A549 (cell line): ENCODE results near the gene IRAK1. TPM values are rescaled to one million over a fixed set of nuclear protein-coding genes. Genes with fewer than 3 reads are reported as not detected.

Source experiments
- ATAC-seq, 2 experiments: fragments of 200-7000 bp in 1 of 2; fragments of >200 bp in 1 of 2; cut with Nextera tagmentation in 1 of 2; cut with Tn5 transposase in 1 of 2; 3 replicates each; pipeline versions ENCODE4 v1.8.0 to v1.9.1; 2018 to 2020; ENCODE audit warnings: mild to moderate bottlenecking in 1 of 2, moderate library complexity in 1 of 2
- CTCF ChIA-PET: fragments of 300-600 bp; sonication (Branson Sonifier 250); formaldehyde crosslinking; extraction: SDS; loops from one replicate; lab custom pipeline; 2021; ENCODE audit warnings: antibody characterized with exemption, inconsistent platforms; lab: Yijun Ruan, JAX
- POLR2A ChIA-PET: fragments of 350-600 bp; formaldehyde crosslinking; extraction: SDS; loops from one replicate; lab custom pipeline; 2021; ENCODE audit warnings: antibody characterized with exemption, inconsistent platforms; lab: Yijun Ruan, JAX
- DNase-seq, 2 experiments: peaks; one replicate each; pipeline versions ENCODE4 v3.0.0 to v3.0.0-alpha.2; 2011 to 2016; ENCODE audit warnings: low read depth in 1 of 2, low spot score in 1 of 2
- FAIRE-seq: peaks from 2 replicates; lab custom pipeline; 2011; peaks lifted over from hg19 to GRCh38; lab: Jason Lieb, UNC
- H3K27ac ChIP-seq, 2 experiments: fragments of >200 bp; sonication (Bioruptor Twin); formaldehyde crosslinking; 3 replicates each; pipeline ENCODE4 v1.5.1; 2016 to 2017
- H3K4me1 ChIP-seq: fragments of >200 bp; sonication (Bioruptor Twin); formaldehyde crosslinking; 3 replicates; pipeline ENCODE4 v1.6.1; 2016
- H3K4me2 ChIP-seq: fragments of >200 bp; sonication (Bioruptor Twin); formaldehyde crosslinking; 3 replicates; pipeline ENCODE4 v1.6.1; 2016
- H3K4me3 ChIP-seq: fragments of >200 bp; sonication (Bioruptor Twin); formaldehyde crosslinking; 3 replicates; pipeline ENCODE4 v1.5.1; 2016
- H3K9me3 ChIP-seq: fragments of >200 bp; sonication (Bioruptor Twin); formaldehyde crosslinking; 3 replicates; pipeline ENCODE4 v1.6.1; 2016
- BHLHE40 ChIP-seq: IDR thresholded peaks from 2 replicates; pipeline ENCODE4 v1.6.1; 2012; ENCODE audit warnings: low read depth, low read length, inconsistent platforms
- CBX2 ChIP-seq: fragments of 200-600 bp; sonication (generic); IDR thresholded peaks from 2 replicates; pipeline ENCODE4 v1.6.1; 2016; ENCODE audit warnings: low read depth, mild to moderate bottlenecking, borderline replicate concordance
- CBX8 ChIP-seq: fragments of 200-600 bp; sonication (generic); IDR thresholded peaks from 2 replicates; pipeline ENCODE4 v1.6.1; 2016
- CHD4 ChIP-seq: fragments of 200-600 bp; sonication (generic); IDR thresholded peaks from 2 replicates; pipeline ENCODE4 v1.6.1; 2016; ENCODE audit warnings: antibody characterized with exemption, mild to moderate bottlenecking, borderline replicate concordance
- CTCF ChIP-seq: fragments of >200 bp; sonication (Bioruptor Twin); formaldehyde crosslinking; IDR thresholded peaks from 3 replicates; pipeline ENCODE4 v1.5.1; 2016
- E2F6 ChIP-seq: IDR thresholded peaks from 2 replicates; pipeline ENCODE4 v1.6.1; 2012; ENCODE audit warnings: low read depth, borderline replicate concordance
- EHMT2 ChIP-seq: fragments of 200-600 bp; sonication (generic); IDR thresholded peaks from 2 replicates; pipeline ENCODE4 v1.6.1; 2016; ENCODE audit warnings: antibody characterized with exemption, low read depth, mild to moderate bottlenecking, moderate library complexity
- EP300 ChIP-seq, 2 experiments: fragments of >200 bp; sonication (Bioruptor Twin); formaldehyde crosslinking; IDR thresholded peaks; 2 replicates in 1 of 2; 3 replicates in 1 of 2; pipeline ENCODE4 v1.6.1; 2016 to 2017
- FOXS1 ChIP-seq: fragments of 250-450 bp; sonication (Bioruptor Pico); IDR thresholded peaks from 2 replicates; pipeline ENCODE4 v1.5.0; 2020; ENCODE audit warnings: mild to moderate bottlenecking, moderate library complexity
- HDAC2 ChIP-seq: fragments of 200-600 bp; sonication (generic); IDR thresholded peaks from 2 replicates; pipeline ENCODE4 v1.6.1; 2016
- HEYL ChIP-seq: fragments of 250-450 bp; sonication (Bioruptor Pico); IDR thresholded peaks from 2 replicates; pipeline ENCODE4 v1.8.0; 2021; ENCODE audit warnings: mild to moderate bottlenecking, moderate library complexity
- JUN ChIP-seq, 2 experiments: fragments of >200 bp; sonication (Bioruptor Twin); formaldehyde crosslinking; IDR thresholded peaks; 2 replicates in 1 of 2; 3 replicates in 1 of 2; pipeline ENCODE4 v1.6.1; 2016 to 2017
- KDM5A ChIP-seq: fragments of 200-600 bp; sonication (generic); IDR thresholded peaks from 2 replicates; pipeline ENCODE4 v1.6.1; 2016; ENCODE audit warnings: antibody characterized with exemption, mild to moderate bottlenecking
- NFE2L2 ChIP-seq: fragments of 150-350 bp; conservative IDR thresholded peaks from 2 replicates; pipeline ENCODE4 v1.6.1; 2014; ENCODE audit warnings: low read length
- PHF8 ChIP-seq: fragments of 200-600 bp; sonication (generic); IDR thresholded peaks from 2 replicates; pipeline ENCODE4 v1.6.1; 2016; ENCODE audit warnings: low read depth, mild to moderate bottlenecking, antibody characterized with exemption, moderate library complexity, borderline replicate concordance
- POLR2AphosphoS2 ChIP-seq: conservative IDR thresholded peaks from 2 replicates; pipeline ENCODE4 v1.6.1; 2012; ENCODE audit warnings: low read length, improper control_type of control experiment, inconsistent platforms
- RAD21 ChIP-seq, 2 experiments: fragments of >200 bp in 1 of 2; sonication (Bioruptor Twin) in 1 of 2; formaldehyde crosslinking in 1 of 2; IDR thresholded peaks in 1 of 2; conservative IDR thresholded peaks in 1 of 2; 2 replicates in 1 of 2; 3 replicates in 1 of 2; pipeline ENCODE4 v1.6.1; 2012 to 2018; ENCODE audit warnings: inconsistent platforms in 1 of 2
- RFX5 ChIP-seq: fragments of 450-650 bp; IDR thresholded peaks from 2 replicates; pipeline ENCODE4 v1.7.1; 2014; ENCODE audit warnings: antibody characterized with exemption, mild to moderate bottlenecking, moderate library complexity
- SMC3 ChIP-seq: fragments of >200 bp; sonication (Bioruptor Twin); formaldehyde crosslinking; IDR thresholded peaks from 3 replicates; pipeline ENCODE4 v1.6.1; 2018; ENCODE audit warnings: inconsistent platforms
- TP53 ChIP-seq: fragments of 250-450 bp; sonication (Bioruptor Pico); IDR thresholded peaks from 2 replicates; pipeline ENCODE4 v1.5.0; 2021; ENCODE audit warnings: mild to moderate bottlenecking, moderate library complexity
- ZFP36 ChIP-seq: fragments of 450-650 bp; IDR thresholded peaks from 2 replicates; pipeline ENCODE4 v1.6.1; 2014; ENCODE audit warnings: borderline replicate concordance; ENCODE audit not compliant: partially characterized antibody
- ZSCAN20 ChIP-seq: fragments of 250-450 bp; sonication (Bioruptor Pico); IDR thresholded peaks from 2 replicates; pipeline ENCODE4 v1.8.0; 2022; ENCODE audit warnings: mild to moderate bottlenecking, moderate library complexity
- WGBS: methylation state at CpG from one replicate; pipeline ENCODE4 v1.1.6; 2017; ENCODE audit errors: missing lambda C conversion rate; 5-methylcytosine and 5-hydroxymethylcytosine counted together
- polyA plus RNA-seq, 4 experiments: library from polyadenylated mRNA; depleted of rRNA in 3 of 4; stranded (reverse); fragments of >200 nt; fragmentation: RNase III in 1 of 4; extraction: RNeasy Plus Mini Kit Qiagen cat#74134 plus additional on column Dnase treatment in 1 of 4; gene quantifications; 2 replicates in 3 of 4; 3 replicates in 1 of 4; pipeline ENCODE4 v1.2.3, GENCODE V29; 2011 to 2017
- TF ChIP-seq, protein P1 (sequence below): fragments of >200 bp; sonication (Bioruptor Twin); formaldehyde crosslinking; IDR thresholded peaks from 3 replicates; pipeline ENCODE4 v1.6.1; 2016

Gene IRAK1
- polyA plus RNA-seq, 2 of the 4 experiments (the other 2 are of a cell fraction), result 73.1 to 177 TPM

- ChIA-PET CTCF (interaction anchor here (1.4 to 5.5 kb wide), 3 partner anchors 12 to 48 kb away, joined by 6 to 47 read pairs (median 36); no protein-coding TSS in a partner anchor), POLR2A (no interaction called here)
- WGBS, result 93% methylated on average over 3 of the region's 5 CpGs
- Histone ChIP-seq H3K4me3 (no peak overlapping the region), H3K4me1 (peaks cover 18% of the 10 kb centered on the region), H3K9me3 (no peaks in the 10 kb centered on the region), H3K4me2 (no peak overlapping the region), H3K27ac (no peak overlapping the region)
- DNase-seq, result no peak
- TF ChIP-seq RAD21 (conservative IDR thresholded peaks at IDR 0.05 in 1 of 2, IDR thresholded peaks at IDR 0.05 in 1 of 2) (no peak), NFE2L2 (no peak), POLR2AphosphoS2 (no peak), CTCF (no peak), CBX2 (no peak), CBX8 (no peak), KDM5A (no peak), TP53 (no peak), HDAC2 (no peak), SMC3 (no peak), ZFP36 (no peak), JUN (IDR thresholded peaks at IDR 0.05) (no peak), ZSCAN20 (CRISPR knock-in tag) (no peak), EHMT2 (no peak), FOXS1 (CRISPR knock-in tag) (no peak), PHF8 (no peak), HEYL (CRISPR knock-in tag) (no peak), E2F6 (no peak)
- TF ChIP-seq, protein P1, sequence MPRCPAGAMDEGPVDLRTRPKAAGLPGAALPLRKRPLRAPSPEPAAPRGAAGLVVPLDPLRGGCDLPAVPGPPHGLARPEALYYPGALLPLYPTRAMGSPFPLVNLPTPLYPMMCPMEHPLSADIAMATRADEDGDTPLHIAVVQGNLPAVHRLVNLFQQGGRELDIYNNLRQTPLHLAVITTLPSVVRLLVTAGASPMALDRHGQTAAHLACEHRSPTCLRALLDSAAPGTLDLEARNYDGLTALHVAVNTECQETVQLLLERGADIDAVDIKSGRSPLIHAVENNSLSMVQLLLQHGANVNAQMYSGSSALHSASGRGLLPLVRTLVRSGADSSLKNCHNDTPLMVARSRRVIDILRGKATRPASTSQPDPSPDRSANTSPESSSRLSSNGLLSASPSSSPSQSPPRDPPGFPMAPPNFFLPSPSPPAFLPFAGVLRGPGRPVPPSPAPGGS, result no peak
- no peak for ATAC-seq
- FAIRE-seq, result no peak
These were observed 54.3 kb downstream of the IRAK1 start for GRCh38 chrX:153965406-153965805.

GRCh38 chrX:153964105-153964504 lies 55.6 kb downstream of the IRAK1 start:
- DNase-seq (no peak), FAIRE-seq (no peak), ATAC-seq (no peak)
- H3K4me3 ChIP-seq, result no peak overlapping the region
- POLR2A ChIA-PET, result no interaction called here
- no peak overlapping the region for H3K4me2 ChIP-seq
- peaks cover 14% of the 10 kb centered on the region for H3K4me1 ChIP-seq
- H3K27ac ChIP-seq, result no peak overlapping the region
- 100% methylated on average over 8 of the region's 14 CpGs for WGBS
- CTCF ChIA-PET, result interaction anchor here (1.2 to 5.5 kb wide), 5 partner anchors 8 to 200 kb away, joined by 3 to 47 read pairs (median 11); partner anchors contain the start of genes PLXNB3 and TMEM187
- no peaks in the 10 kb centered on the region for H3K9me3 ChIP-seq
- no peak for TF ChIP-seq CHD4
- no peak for TF ChIP-seq RFX5
- no peak for TF ChIP-seq EP300 (IDR thresholded peaks at IDR 0.05)
- TF ChIP-seq BHLHE40, result no peak
